Glutamatergic neuron (in vitro differentiated cells): ENCODE results near the gene MINDY4. TPM values are rescaled to one million over a fixed set of nuclear protein-coding genes. Genes with fewer than 3 reads are reported as not detected.

ENCODE experiments used
- DNase-seq: peaks from one replicate; pipeline ENCODE4 v3.0.0; 2022
- H3K27ac Mint-ChIP-seq: one replicate; pipeline ENCODE4 v1.8.0; 2020; ENCODE audit warnings: mild to moderate bottlenecking, mixed read lengths, inconsistent platforms; ENCODE audit not compliant: unreplicated experiment
- H3K27me3 Mint-ChIP-seq: one replicate; pipeline ENCODE4 v1.8.0; 2020; ENCODE audit warnings: mild to moderate bottlenecking, moderate library complexity, mixed read lengths, inconsistent platforms; ENCODE audit not compliant: unreplicated experiment
- H3K36me3 Mint-ChIP-seq: one replicate; pipeline ENCODE4 v1.8.0; 2020; ENCODE audit warnings: mild to moderate bottlenecking, mixed read lengths, inconsistent platforms; ENCODE audit not compliant: unreplicated experiment
- H3K4me1 Mint-ChIP-seq: one replicate; pipeline ENCODE4 v1.8.0; 2020; ENCODE audit warnings: mild to moderate bottlenecking, low read depth, mixed read lengths, inconsistent platforms; ENCODE audit not compliant: unreplicated experiment
- H3K4me3 Mint-ChIP-seq: one replicate; pipeline ENCODE4 v1.8.0; 2020; ENCODE audit warnings: mild to moderate bottlenecking, mixed read lengths, inconsistent platforms; ENCODE audit not compliant: unreplicated experiment
- H3K9me3 Mint-ChIP-seq: one replicate; pipeline ENCODE4 v1.8.0; 2020; ENCODE audit warnings: mild to moderate bottlenecking, moderate library complexity, mixed read lengths, inconsistent platforms; ENCODE audit not compliant: unreplicated experiment
- total RNA-seq: library from RNA; stranded (reverse); fragmentation: NEBNext Ultra II Directional; extraction: Animal tissue kit (Norgen Biotek cat#: 25700); gene quantifications from one replicate; pipeline ENCODE4 v1.2.1, GENCODE V29; 2021; ENCODE audit not compliant: unreplicated experiment
- TF ChIP-seq, protein P1 (sequence below): fragments of 200-600 bp; sonication (generic); IDR thresholded peaks from one replicate; pipeline ENCODE4 v1.5.0; 2021; ENCODE audit not compliant: partially characterized antibody, unreplicated experiment

MINDY4 gene
- total RNA-seq, 1 donor from 2014 or later: 2.3 TPM

DNA sequence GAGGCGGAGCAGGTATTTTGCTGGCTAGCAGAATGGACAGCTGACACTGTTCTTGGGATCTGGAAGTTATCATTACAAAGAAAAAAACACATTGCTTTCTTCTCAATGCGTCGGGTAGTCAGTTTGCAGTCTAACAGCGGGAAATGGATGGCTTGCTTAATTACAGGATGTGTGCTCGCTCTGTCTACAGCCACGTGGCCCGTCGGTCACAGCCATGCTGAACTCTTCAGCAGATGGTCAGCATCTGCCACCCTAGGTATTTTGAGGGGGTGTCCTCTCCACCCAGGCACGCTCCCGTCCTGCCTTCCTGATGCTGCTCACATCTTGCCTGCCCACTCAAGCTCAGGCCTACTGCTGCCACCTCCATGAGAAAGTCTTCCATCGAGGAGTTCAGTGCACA is 39.6 kb upstream of the MINDY4 start:
- H3K9me3 Mint-ChIP-seq: peaks cover 11% of the 10 kb centered on the region
- peak overlapping the region; percentile 85 for H3K27ac Mint-ChIP-seq
- peak; percentile 55 for DNase-seq
- H3K36me3 Mint-ChIP-seq: peaks cover 4% of the 10 kb centered on the region
- H3K27me3 Mint-ChIP-seq: peaks cover 19% of the 10 kb centered on the region
- TF ChIP-seq, protein P1, sequence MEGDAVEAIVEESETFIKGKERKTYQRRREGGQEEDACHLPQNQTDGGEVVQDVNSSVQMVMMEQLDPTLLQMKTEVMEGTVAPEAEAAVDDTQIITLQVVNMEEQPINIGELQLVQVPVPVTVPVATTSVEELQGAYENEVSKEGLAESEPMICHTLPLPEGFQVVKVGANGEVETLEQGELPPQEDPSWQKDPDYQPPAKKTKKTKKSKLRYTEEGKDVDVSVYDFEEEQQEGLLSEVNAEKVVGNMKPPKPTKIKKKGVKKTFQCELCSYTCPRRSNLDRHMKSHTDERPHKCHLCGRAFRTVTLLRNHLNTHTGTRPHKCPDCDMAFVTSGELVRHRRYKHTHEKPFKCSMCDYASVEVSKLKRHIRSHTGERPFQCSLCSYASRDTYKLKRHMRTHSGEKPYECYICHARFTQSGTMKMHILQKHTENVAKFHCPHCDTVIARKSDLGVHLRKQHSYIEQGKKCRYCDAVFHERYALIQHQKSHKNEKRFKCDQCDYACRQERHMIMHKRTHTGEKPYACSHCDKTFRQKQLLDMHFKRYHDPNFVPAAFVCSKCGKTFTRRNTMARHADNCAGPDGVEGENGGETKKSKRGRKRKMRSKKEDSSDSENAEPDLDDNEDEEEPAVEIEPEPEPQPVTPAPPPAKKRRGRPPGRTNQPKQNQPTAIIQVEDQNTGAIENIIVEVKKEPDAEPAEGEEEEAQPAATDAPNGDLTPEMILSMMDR: no peak
- H3K4me3 Mint-ChIP-seq: peak overlapping the region; percentile 20
- H3K4me1 Mint-ChIP-seq: peaks cover 55% of the 10 kb centered on the region

DNA sequence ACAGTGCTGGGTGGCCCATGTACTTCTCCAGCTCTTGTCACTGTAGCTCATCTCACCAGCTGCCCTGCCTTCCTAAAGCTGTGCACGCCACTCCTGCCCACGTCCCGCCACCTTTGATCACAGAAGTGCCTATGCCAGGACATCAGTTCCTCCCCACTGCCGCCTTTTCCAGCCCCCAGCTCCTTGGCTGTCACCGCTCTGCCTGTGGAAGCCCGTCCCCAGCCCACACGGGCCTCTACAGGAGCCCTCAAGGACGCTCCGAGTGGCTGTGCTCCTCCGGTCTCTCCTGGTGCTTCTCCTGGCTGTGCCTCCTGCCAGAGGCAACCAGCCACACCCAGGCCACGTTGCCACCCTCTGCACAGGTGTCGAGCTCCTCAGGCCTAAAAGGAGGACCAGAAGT is 38.6 kb upstream of the MINDY4 start:
- peaks cover 49% of the 10 kb centered on the region for H3K4me1 Mint-ChIP-seq
- H3K4me3 Mint-ChIP-seq: no peak overlapping the region
- H3K27ac Mint-ChIP-seq: peak overlapping the region; percentile 75
- no peak for DNase-seq
- peaks cover 9% of the 10 kb centered on the region for H3K36me3 Mint-ChIP-seq
- H3K9me3 Mint-ChIP-seq: peaks cover 11% of the 10 kb centered on the region
- TF ChIP-seq, protein P1: no peak
- H3K27me3 Mint-ChIP-seq: peaks cover 16% of the 10 kb centered on the region

DNA sequence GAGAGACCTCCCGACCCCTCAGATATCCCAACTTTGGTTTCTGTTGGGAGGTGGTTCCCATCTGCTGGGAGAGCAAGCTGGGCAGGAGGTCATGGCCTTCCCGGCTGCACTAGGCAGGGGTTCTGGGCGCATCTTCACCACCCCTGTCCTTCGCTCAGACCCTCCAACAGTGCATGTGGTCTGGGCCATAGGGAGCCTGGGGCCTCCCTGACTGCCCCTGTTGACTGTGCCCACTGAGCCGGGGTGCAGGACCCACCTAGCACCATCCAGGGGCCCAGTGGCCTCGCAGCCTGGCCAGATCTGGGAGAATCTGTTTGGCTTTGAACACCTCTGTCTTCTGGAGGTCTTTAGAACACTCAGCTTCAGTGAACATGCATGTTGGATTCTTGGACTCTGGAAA is 38.0 kb upstream of the MINDY4 start:
- TF ChIP-seq, protein P1: no peak
- peaks cover 16% of the 10 kb centered on the region for H3K27me3 Mint-ChIP-seq

DNA sequence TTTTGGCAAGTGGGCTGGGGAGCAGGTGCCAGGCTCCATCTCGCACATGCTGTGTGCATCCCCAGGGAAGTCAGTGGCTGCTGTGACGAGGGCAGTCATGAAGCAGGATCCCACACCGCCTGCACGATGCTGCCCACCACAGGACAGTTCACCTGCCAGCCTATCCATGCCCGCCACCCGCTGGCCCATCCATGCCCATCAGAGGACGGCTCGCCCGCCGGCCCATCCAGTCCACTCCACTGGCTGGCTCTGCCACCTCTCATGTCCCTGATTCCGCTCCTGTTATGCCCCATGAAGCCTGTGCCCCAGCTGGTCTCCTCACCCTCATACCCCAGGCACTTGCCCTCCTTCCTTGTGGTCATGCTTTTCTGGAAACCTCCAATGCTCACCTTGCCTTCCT is 37.5 kb upstream of the MINDY4 start:
- peaks cover 14% of the 10 kb centered on the region for H3K9me3 Mint-ChIP-seq
- H3K27ac Mint-ChIP-seq: peak overlapping the region; percentile 14
- H3K4me1 Mint-ChIP-seq: peaks cover 39% of the 10 kb centered on the region
- H3K36me3 Mint-ChIP-seq: peaks cover 11% of the 10 kb centered on the region
- H3K4me3 Mint-ChIP-seq: no peak overlapping the region
- TF ChIP-seq, protein P1: no peak
- peaks cover 15% of the 10 kb centered on the region for H3K27me3 Mint-ChIP-seq
- no peak for DNase-seq

More for the DNA sequence above, 38.0 kb upstream of the MINDY4 start:
- Mint-ChIP-seq H3K36me3 (peaks cover 11% of the 10 kb centered on the region), H3K4me1 (peaks cover 44% of the 10 kb centered on the region), H3K4me3 (no peak overlapping the region), H3K27ac (peak overlapping the region; percentile 12), H3K9me3 (peaks cover 13% of the 10 kb centered on the region)
- DNase-seq: no peak

DNA sequence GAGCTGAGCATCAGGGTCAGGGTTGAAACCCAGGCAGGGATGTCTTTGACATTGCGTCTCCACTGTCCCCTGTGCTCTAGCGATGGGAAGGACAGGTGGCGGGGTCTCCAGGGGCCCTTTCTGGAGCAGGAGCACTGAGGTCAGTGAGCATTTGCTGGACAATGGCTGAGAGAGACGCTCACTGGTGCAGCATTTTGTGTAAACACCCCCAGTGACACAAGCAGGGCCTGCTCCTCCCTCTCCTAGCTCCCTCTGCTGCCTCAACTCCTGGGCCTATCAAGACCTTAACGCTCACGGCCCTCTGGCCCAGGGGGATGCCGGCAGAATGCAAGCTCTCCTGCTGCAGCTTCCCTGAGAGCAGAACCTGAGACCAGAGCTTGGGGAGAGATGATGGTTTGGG is 36.7 kb upstream of the MINDY4 start:
- Mint-ChIP-seq H3K36me3 (peaks cover 11% of the 10 kb centered on the region), H3K27me3 (peaks cover 14% of the 10 kb centered on the region), H3K4me1 (peaks cover 37% of the 10 kb centered on the region), H3K4me3 (peak overlapping the region; percentile 57), H3K27ac (peak overlapping the region; percentile 81), H3K9me3 (peaks cover 15% of the 10 kb centered on the region)
- TF ChIP-seq, protein P1: no peak
- peak; percentile 44 for DNase-seq
